NCI-H1105 treated with DMSO at 0.1 percent for 48 hours (cell line): ENCODE results near the gene CLTA.

ENCODE experiments used
- DNase-seq: peaks from one replicate; lab custom pipeline; 2025; lab: John Stamatoyannopoulos, UW

The CLTA gene, protein sequence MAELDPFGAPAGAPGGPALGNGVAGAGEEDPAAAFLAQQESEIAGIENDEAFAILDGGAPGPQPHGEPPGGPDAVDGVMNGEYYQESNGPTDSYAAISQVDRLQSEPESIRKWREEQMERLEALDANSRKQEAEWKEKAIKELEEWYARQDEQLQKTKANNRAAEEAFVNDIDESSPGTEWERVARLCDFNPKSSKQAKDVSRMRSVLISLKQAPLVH

DNA sequence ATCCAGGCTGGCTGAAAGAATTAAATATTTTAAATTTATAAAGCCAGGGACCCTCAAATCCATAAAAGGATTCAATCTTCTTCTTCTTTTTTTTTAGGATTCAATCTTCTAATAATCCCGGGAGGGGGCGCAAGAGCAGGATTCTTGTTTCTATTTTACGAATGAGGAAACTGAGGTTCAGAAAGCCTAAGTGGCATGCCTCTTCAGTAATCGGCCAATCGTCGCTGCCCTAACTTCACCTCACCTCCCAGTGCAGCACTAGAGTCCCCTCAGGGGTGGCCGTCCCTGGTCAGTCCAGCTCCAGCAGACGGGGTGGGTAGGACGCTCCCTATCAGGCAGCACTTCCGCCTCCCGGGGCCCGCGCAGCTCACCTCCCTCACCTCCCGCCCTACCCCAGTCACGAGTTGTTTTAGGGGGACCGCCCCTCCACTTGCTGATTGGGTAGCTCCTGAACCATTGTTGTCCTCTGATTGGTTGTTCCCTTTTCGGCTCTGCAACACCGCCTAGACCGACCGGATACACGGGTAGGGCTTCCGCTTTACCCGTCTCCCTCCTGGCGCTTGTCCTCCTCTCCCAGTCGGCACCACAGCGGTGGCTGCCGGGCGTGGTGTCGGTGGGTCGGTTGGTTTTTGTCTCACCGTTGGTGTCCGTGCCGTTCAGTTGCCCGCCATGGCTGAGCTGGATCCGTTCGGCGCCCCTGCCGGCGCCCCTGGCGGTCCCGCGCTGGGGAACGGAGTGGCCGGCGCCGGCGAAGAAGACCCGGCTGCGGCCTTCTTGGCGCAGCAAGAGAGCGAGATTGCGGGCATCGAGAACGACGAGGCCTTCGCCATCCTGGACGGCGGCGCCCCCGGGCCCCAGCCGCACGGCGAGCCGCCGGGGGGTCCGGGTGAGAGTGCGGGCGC, at the start of gene CLTA:
TSS of gene CLTA (plus strand) at position 534 of the 902 bp plus-strand sequence. CDS start at position 670, 136 bp downstream.
- DNase-seq = peak; percentile 98

GRCh38 chr9:36141288-36141687, 49.4 kb upstream of the CLTA start:
- DNase-seq = no peak

GRCh38 chr9:36141761-36142160, 49.0 kb upstream of the CLTA start:
- no peak for DNase-seq

GRCh38 chr9:36142510-36143244, 48.0 kb upstream of the CLTA start:
- no peak for DNase-seq

- no peak for DNase-seq
These were observed 47.5 kb upstream of the CLTA start for GRCh38 chr9:36143245-36143641.

DNA sequence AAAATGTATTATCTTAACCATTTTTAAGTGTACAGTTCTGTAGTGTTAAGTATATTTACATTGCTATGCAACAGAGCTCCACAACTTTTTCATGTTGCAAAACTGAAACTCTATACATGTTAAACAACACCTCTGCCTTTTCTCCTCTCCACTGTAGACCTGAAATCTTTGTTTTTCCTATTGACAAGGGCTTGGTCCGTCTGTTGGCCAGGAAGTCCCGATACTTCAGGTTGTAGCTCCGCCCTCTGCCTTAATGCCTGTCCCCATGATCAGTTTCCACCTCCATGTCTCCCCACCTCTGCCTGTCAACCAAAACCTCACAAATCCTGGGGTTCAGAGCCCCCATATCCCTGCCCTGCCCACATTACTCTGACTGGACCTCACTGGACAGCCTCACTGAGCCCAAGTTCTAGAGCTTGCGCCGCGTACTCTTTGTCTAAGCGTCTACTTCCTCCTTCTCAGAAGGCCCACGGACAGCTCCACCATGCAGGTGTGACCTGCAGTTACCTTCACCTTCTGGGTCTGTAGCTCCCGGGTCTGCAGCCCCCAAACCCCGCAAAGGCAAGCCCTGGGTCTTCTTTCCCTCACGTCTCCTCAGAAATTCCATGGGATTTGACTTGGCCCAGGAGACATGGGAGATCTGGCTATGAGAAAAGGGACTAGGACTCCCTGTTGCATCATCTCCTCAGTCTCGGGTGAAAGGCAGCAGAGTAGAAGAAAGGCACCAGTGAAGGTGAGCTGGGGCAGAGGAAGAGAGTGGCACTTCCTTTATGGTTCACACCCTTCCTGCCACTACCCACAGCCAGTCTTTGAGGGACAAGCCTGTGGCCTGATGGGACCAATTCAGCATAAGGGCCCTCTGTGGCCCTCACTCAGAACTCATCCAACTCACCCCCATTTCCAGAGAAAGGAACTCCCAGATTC, 46.1 kb upstream of the CLTA start:
- DNase-seq = no peak

- DNase-seq = no peak
These were observed 44.8 kb upstream of the CLTA start for GRCh38 chr9:36145970-36146369.

GRCh38 chr9:36146651-36147050, 44.1 kb upstream of the CLTA start:
- no peak for DNase-seq

DNA sequence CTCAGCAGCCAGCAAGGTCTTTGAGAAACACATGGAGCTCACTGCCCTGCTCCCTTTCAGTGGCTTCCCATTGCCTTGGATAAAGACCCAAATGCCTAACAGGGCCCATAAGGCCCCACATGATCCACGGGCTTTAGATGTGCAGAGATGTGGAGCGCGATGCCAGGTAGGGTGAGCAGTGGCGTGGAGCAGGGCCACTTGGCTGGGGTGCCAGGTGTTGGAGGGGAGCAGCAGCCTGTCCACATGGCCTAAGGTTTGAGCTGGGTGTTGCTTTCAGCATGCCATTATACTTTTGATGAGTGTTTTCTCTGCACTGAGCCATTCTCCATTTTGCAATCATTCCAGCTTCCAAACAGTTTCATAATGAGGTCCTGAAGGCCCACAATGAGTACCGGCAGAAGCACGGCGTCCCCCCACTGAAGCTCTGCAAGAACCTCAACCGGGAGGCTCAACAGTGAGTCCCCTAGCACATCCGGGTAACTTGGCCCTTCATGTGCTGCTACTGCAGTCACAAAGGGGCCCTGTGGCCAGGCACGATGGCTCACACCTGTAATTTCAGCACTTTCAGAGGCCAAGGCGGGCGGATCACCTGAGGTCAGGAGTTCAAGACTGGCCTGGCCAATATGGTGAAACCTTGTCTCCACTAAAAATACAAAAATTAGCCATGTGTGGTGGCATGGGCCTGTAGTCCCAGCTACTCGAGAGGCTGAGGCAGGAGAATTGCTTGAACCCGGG, 43.1 kb upstream of the CLTA start:
- no peak for DNase-seq

DNA sequence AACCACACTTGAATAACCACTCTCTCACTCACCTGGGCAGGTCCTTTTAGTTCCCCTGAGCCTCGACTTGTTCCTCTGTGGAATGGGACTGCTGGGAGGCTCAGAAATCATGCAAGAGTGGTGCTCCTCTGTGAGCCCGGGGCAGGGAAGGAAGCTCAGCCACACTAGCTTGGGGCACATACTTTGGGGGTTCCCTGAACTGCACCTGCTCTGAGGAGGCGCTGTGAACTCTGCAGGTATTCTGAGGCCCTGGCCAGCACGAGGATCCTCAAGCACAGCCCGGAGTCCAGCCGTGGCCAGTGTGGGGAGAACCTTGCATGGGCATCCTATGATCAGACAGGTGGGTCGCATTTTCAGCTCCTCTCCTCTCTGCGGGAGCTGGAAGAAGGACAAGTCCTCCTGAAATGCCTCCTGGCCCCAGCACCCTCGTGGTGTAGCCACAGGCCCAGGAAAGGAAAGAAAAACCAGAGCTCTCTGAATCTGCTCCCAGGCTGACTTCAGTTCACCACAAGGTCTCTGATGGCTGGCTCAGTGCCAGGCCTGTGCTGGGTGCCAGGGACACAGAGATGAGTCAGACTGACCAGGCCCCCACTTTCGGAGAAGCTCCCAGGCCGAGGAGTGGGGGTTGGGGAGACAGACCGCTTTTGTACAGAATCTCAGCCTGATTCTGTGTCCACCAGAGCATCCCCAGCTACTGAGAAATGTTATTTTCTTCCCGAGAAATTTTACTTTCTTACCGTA, 42.2 kb upstream of the CLTA start:
- DNase-seq = no peak

DNA sequence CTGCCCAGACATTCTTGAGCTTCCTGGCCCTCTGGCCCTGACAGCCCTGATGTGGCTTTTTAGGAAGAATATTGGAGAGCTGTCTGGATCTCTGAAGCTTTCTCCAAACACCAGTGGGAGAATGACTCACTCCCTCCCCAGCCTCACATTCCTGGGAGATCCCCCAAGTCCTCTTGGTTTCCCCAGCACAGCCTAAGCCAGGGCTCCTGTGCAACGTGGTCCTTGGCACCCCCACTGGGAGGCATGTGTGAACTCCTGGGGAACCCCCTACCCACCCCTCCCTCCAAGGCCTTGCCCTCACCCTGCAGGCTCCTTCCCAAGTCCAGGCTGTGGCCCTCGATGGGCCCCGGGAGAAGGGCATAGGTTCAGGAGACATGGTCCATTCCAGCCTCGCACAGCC, 41.5 kb upstream of the CLTA start:
- no peak for DNase-seq

GRCh38 chr9:36150574-36151315, 40.0 kb upstream of the CLTA start:
- no peak for DNase-seq

- DNase-seq = no peak
These were observed 39.2 kb upstream of the CLTA start for GRCh38 chr9:36151316-36152210.

- no peak for DNase-seq
These were observed 37.8 kb upstream of the CLTA start for GRCh38 chr9:36152741-36153438.

DNA sequence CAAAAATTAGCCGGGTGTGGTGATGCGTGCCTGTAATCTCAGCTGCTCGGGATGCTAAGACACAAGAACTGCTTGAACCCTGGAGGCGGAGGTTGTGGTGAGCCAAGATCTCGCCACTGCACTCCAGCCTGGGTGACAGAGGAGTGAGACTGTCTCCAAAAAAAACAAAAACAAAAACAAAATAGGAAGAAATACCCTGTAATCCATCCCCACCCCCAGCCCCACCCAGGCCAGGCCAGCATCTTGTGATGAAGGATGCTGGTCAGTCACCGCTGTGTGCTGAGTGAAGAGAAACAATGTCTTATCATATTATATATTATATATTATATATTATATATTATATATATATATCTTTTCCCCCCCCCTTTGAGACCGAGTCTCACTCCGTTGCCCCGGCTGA, 37.0 kb upstream of the CLTA start:
- DNase-seq = no peak

- DNase-seq = peak; percentile 45
These were observed 36.3 kb upstream of the CLTA start for GRCh38 chr9:36154331-36154952.

DNA sequence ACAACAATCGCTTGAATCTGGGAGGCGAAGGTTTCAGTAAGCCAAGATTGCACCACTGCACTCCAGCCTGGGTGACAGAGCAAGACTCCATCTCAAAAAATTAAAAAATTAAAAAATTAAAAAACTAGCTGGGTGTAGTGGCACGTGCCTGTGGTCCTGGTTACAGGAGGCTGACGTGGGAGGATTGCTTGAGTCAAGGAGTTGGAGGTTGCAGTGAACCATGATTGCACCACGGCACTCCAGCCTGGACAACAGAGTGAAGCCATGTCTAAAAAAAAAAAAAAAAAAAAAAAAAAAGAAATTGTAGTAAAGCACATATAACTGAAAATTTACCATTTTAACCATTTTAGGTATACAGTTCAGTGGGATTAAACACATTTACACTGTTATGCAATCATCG, 34.6 kb upstream of the CLTA start:
- no peak for DNase-seq
